HEK293T (cell line): ENCODE results near the gene TBC1D16.

Experiments
- ARNT ChIP-seq: fragments of 450-650 bp; IDR thresholded peaks from 2 replicates; pipeline ENCODE4 v1.6.1; 2017; ENCODE audit warnings: mild to moderate bottlenecking
- BHLHE40 ChIP-seq: fragments of 450-650 bp; IDR thresholded peaks from 2 replicates; pipeline ENCODE4 v1.6.1; 2016; ENCODE audit warnings: mild to moderate bottlenecking, moderate library complexity, borderline replicate concordance
- NFRKB ChIP-seq: fragments of 450-650 bp; IDR thresholded peaks from 2 replicates; pipeline ENCODE4 v1.6.1; 2016; ENCODE audit warnings: mild to moderate bottlenecking, moderate library complexity
- TARDBP ChIP-seq: fragments of 450-650 bp; IDR thresholded peaks from 2 replicates; pipeline ENCODE4 v1.6.1; 2016

DNA sequence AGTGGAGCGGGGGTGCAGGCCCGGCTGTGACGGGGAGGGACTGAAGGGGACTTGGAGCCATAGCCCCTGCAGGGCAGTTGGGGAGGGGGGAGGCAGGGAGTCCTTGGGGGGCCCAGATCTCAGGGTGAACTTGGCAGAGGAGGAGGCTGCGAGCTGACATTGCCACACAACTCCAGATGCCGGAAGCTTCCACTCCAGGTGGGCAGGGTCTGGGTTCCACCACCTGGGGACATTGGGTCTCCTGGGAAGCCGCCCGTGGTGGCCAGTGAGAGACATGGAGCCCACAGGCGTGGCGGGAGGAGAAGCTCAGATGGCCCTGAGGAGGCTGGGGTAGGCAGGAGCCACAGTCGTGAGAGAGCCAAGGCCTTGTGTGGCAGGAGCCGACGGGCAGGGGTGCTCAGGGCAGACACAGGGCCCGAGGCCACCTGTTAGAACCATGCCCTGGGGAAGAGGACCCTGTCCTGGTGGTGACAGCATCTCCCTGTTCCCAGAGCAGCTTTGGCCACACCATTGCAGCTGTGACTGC, 47.5 kb upstream of the TBC1D16 start:
- TF ChIP-seq BHLHE40 (no peak), NFRKB (no peak), TARDBP (no peak), ARNT (no peak)
